Activated B cell treated with CpG ODN at 0.5 μM for 24 hours (primary cell): Measurements from ENCODE around the gene TMEM212. TPM values are rescaled to one million over a fixed set of nuclear protein-coding genes. Genes with fewer than 3 reads are reported as not detected.

Experiments
- ATAC-seq: fragments of 200-7000 bp; cut with Tn5 transposase; one replicate; pipeline ENCODE4 v1.10.0; 2021; ENCODE audit warnings: low read depth, mild to moderate bottlenecking, moderate library complexity
- CTCF ChIA-PET: fragments of 350-600 bp; sonication (Branson Sonifier 250); formaldehyde crosslinking; loops from one replicate; lab custom pipeline; 2021; ENCODE audit warnings: antibody characterized with exemption; lab: Charles Lee
- POLR2A ChIA-PET: fragments of 350-600 bp; sonication (Branson Sonifier 250); formaldehyde crosslinking; loops from one replicate; lab custom pipeline; 2021; ENCODE audit warnings: antibody characterized with exemption; lab: Charles Lee
- DNase-seq: peaks from one replicate; pipeline ENCODE4 v3.0.0; 2022
- H3K27ac Mint-ChIP-seq: one replicate; pipeline ENCODE4 v1.8.0; 2020; ENCODE audit warnings: mixed read lengths
- H3K27me3 Mint-ChIP-seq: one replicate; pipeline ENCODE4 v1.8.0; 2021; ENCODE audit warnings: mixed read lengths
- H3K36me3 Mint-ChIP-seq: one replicate; pipeline ENCODE4 v1.8.0; 2021; ENCODE audit warnings: low read depth, mixed read lengths
- H3K4me1 Mint-ChIP-seq: one replicate; pipeline ENCODE4 v1.8.0; 2021; ENCODE audit warnings: mixed read lengths
- H3K4me3 Mint-ChIP-seq: one replicate; pipeline ENCODE4 v1.8.0; 2020; ENCODE audit warnings: mild to moderate bottlenecking, mixed read lengths
- H3K9me3 Mint-ChIP-seq: one replicate; pipeline ENCODE4 v1.8.0; 2020; ENCODE audit warnings: mixed read lengths
- CTCF ChIP-seq: fragments of 200-600 bp; IDR thresholded peaks from one replicate; pipeline ENCODE4 v1.8.0; 2022; ENCODE audit warnings: antibody characterized with exemption, mild to moderate bottlenecking
- intact Hi-C: fragments of 100-400 bp; cut with micrococcal nuclease; formaldehyde crosslinking; loops from one replicate; pipeline ENCODE4 v1.15.1; 2024
- total RNA-seq: library from RNA; stranded (reverse); gene quantifications from 2 replicates; pipeline ENCODE4 v1.2.3, GENCODE V29; 2022

TMEM212 gene
- total RNA-seq, 1 donor from 2014 or later = not detected

- ATAC-seq (no peak), DNase-seq (no peak)
- H3K4me1 Mint-ChIP-seq = no peaks in the 10 kb centered on the region
- no peak overlapping the region for H3K4me3 Mint-ChIP-seq
- intact Hi-C loops = no loop called here
- H3K9me3 Mint-ChIP-seq = no peaks in the 10 kb centered on the region
- no peaks in the 10 kb centered on the region for H3K36me3 Mint-ChIP-seq
- ChIA-PET POLR2A (no interaction called here), CTCF (no interaction called here)
- no peak for TF ChIP-seq CTCF
- no peak overlapping the region for H3K27ac Mint-ChIP-seq
- peaks cover 3% of the 10 kb centered on the region for H3K27me3 Mint-ChIP-seq
Observed at GRCh38 chr3:171829841-171830517, 13.2 kb upstream of the TMEM212 start.

- intact Hi-C loops = no loop called here
- no peak for DNase-seq
- H3K27me3 Mint-ChIP-seq = peaks cover 3% of the 10 kb centered on the region
- H3K27ac Mint-ChIP-seq = no peak overlapping the region
- TF ChIP-seq CTCF = no peak
- no peak for ATAC-seq
- ChIA-PET CTCF (no interaction called here), POLR2A (no interaction called here)
- H3K9me3 Mint-ChIP-seq = no peaks in the 10 kb centered on the region
- no peaks in the 10 kb centered on the region for H3K36me3 Mint-ChIP-seq
- H3K4me1 Mint-ChIP-seq = no peaks in the 10 kb centered on the region
- H3K4me3 Mint-ChIP-seq = no peak overlapping the region
Observed at GRCh38 chr3:171830518-171830875, 12.7 kb upstream of the TMEM212 start.

- no peak for TF ChIP-seq CTCF
- POLR2A ChIA-PET = no interaction called here
- H3K27ac Mint-ChIP-seq = no peak overlapping the region
- H3K4me3 Mint-ChIP-seq = no peak overlapping the region
- H3K27me3 Mint-ChIP-seq = peaks cover 3% of the 10 kb centered on the region
- intact Hi-C loops = no loop called here
- no peaks in the 10 kb centered on the region for H3K4me1 Mint-ChIP-seq
- DNase-seq (no peak), ATAC-seq (no peak)
- no peaks in the 10 kb centered on the region for H3K9me3 Mint-ChIP-seq
- CTCF ChIA-PET = interaction anchor here (0.7 kb wide), 1 partner anchor 599 kb away, joined by 3 read pairs; no protein-coding TSS in a partner anchor
- no peaks in the 10 kb centered on the region for H3K36me3 Mint-ChIP-seq
Observed at GRCh38 chr3:171831936-171832335, 11.2 kb upstream of the TMEM212 start.

GRCh38 chr3:171832989-171833388 lies 10.2 kb upstream of the TMEM212 start:
- ATAC-seq (no peak), DNase-seq (no peak)
- intact Hi-C loops = no loop called here
- H3K27me3 Mint-ChIP-seq = peaks cover 3% of the 10 kb centered on the region
- no peak for TF ChIP-seq CTCF
- no peaks in the 10 kb centered on the region for H3K4me1 Mint-ChIP-seq
- POLR2A ChIA-PET = no interaction called here
- H3K36me3 Mint-ChIP-seq = no peaks in the 10 kb centered on the region
- no peak overlapping the region for H3K4me3 Mint-ChIP-seq
- H3K27ac Mint-ChIP-seq = no peak overlapping the region
- no peaks in the 10 kb centered on the region for H3K9me3 Mint-ChIP-seq
- CTCF ChIA-PET = no interaction called here

GRCh38 chr3:171833789-171834460 lies 9.2 kb upstream of the TMEM212 start:
- H3K4me3 Mint-ChIP-seq = no peak overlapping the region
- no peaks in the 10 kb centered on the region for H3K9me3 Mint-ChIP-seq
- H3K27ac Mint-ChIP-seq = no peak overlapping the region
- no peaks in the 10 kb centered on the region for H3K36me3 Mint-ChIP-seq
- ATAC-seq = no peak
- intact Hi-C loops = no loop called here
- POLR2A ChIA-PET = no interaction called here
- H3K27me3 Mint-ChIP-seq = peaks cover 7% of the 10 kb centered on the region
- no peak for DNase-seq
- H3K4me1 Mint-ChIP-seq = no peaks in the 10 kb centered on the region
- CTCF ChIA-PET = no interaction called here
- TF ChIP-seq CTCF = no peak
